CD4-positive, alpha-beta T cell treated with Interleukin-6 for 4 hours (primary cell): Measurements from ENCODE around the gene LCN12.

Experiments used
- DNase-seq: peaks from one replicate; pipeline ENCODE4 v3.0.0-alpha.2; 2020; ENCODE audit warnings: mixed read lengths

Gene LCN12

DNA sequence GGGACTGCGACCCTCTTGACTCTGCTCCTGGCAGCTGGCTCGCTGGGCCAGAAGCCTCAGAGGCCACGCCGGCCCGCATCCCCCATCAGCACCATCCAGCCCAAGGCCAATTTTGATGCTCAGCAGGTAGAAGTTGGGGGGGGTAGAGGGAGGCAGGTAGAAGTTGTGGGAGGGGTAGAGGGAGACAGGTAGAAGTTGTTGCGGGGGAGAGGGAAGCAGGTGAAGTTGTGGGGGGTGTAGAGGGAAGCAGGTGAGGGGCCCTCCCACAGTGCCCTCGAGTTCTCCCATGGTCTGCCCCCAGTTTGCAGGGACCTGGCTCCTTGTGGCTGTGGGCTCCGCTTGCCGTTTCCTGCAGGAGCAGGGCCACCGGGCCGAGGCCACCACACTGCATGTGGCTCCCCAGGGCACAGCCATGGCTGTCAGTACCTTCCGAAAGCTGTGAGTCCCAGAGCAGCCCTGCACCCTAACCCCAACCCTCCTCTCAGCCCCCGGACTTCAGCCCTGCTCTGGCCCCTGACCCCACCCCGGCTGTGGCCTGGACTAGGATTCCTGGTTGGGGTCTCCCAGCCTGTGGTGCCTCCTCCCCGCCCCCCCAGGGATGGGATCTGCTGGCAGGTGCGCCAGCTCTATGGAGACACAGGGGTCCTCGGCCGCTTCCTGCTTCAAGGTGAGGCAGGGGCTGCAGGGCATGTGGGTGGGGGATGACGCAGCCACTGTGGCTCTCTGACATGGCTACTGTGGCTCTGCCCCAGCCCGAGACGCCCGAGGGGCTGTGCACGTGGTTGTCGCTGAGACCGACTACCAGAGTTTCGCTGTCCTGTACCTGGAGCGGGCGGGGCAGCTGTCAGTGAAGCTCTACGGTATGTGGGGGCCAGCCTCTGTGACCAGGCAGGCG lies 6.5 kb upstream of the LCN12 start:
- no peak for DNase-seq

DNA sequence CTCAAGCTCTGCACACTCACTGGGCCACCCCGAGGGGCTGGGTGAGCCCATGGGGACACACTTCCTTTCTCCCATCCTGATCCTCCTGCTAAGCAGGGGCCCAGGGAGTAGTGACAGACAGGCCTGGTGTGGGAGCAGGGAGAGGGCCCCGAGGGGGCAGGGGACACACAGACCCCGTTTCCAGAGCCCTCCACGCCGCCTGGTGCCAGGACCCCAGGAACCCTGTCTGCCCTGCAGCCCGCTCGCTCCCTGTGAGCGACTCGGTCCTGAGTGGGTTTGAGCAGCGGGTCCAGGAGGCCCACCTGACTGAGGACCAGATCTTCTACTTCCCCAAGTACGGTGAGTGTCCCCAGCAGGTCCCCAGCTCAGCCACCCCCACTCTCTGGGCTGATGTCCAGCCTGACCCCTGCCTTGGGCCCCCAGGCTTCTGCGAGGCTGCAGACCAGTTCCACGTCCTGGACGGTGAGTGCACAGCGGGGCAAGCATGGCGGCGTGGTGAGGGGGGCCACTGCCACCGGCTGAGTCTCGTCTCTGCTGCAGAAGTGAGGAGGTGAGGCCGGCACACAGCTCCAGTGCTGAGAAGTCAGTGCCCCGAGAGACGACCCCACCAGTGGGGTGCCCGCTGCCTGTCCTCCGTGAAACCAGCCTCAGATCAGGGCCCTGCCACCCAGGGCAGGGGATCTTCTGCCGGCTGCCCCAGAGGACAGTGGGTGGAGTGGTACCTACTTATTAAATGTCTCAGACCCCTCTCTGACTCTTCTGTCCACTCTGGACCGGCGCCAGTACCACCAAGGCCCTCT lies 5.6 kb upstream of the LCN12 start:
- no peak for DNase-seq

DNA sequence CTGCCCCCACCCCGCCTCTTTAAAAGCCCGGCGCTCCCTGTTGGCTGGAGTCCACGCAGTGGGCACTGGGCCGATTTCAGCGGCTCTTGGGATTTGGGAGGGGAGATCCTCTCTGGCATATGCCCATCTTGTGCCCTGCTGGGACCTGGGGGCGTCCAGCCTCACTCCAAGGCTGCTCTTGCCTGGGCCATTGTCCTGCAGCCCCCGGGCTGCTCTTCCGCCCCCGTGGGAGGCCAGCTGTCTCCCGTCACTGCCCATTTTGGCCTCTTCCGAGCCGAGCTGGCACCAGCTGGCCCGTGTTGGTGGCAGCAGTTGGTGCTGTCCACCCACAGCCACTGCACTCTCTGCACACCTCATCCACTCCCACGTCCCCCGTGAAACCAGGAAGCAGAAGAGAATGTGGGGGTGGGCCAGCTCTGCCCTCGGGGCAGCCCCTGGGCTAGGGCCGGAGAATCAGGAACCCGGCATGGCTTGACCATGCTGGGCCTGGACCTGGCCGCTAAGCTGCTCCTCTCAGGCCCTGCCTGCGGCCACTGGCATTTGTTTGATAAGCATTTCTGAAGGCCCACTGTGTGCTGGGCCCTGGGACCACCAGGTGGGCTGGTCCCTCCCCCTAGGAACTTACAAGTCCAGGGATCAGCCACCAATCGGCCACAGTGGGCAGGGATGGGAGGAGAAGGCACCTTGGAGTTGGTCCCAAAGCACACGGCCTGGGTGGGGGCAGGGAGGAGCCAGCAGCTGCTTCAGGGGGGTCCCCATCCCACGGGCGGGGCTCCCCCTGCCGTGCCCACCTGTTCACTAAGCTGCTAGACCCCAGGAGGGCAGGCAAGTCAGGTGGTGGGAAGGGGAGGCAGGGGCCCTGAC lies 4.8 kb upstream of the LCN12 start:
- DNase-seq = no peak

DNA sequence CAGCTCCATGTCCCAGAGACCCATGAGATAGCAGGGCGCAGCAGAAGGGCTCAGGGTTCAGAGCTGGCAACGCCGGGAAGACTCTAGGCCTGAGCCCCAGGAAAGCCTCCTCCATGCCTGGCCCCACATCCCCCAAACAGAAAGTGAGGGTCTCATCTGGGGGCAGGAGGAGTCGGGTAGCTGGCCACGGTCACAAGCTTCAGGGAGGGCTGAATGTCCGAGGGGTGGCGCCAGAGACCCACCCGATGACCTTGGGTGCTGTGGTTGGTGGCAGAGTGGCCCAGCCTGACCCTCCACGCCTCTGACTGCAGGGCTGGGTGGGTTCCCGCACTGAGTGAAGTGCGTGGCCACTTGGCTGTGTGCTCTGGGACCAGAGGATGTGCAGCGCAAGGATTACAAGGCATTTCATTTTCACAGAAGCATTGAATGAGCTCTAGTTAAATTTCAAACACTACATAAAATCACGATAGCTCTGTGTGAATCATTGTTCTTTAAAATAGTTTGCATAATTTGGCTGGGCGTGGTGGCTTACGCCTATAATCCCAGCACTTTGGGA lies 4.0 kb upstream of the LCN12 start:
- DNase-seq = peak; percentile 20

DNA sequence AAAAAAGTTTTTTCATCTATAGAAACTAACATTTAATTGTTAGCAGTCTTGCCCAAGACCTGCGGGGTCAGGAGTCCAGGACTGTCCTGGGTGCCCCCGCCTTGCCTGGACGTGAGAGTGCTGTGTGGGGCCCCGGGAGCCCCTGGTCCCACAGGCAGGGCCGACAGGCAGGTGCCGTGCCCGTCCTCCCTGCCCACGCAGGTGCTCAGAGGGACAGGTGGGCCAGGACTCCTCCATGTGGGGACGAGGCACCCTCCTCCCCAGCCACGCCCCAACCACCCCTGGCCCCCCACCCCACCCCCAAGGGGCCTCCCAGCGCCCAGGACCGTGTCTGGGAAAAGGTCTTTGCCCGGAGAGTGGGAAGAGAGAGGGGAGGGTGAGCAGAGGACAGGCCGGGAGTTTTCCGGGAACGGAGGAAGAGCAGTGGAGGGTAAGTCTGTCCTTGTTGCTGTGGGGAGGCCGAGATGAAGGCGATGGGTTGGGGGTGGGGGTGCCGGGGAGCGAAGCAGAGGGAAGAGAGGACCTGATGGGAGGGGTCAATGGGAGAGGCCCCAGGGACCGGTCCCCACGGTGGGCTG lies 2.7 kb upstream of the LCN12 start:
- DNase-seq = peak; percentile 15

DNA sequence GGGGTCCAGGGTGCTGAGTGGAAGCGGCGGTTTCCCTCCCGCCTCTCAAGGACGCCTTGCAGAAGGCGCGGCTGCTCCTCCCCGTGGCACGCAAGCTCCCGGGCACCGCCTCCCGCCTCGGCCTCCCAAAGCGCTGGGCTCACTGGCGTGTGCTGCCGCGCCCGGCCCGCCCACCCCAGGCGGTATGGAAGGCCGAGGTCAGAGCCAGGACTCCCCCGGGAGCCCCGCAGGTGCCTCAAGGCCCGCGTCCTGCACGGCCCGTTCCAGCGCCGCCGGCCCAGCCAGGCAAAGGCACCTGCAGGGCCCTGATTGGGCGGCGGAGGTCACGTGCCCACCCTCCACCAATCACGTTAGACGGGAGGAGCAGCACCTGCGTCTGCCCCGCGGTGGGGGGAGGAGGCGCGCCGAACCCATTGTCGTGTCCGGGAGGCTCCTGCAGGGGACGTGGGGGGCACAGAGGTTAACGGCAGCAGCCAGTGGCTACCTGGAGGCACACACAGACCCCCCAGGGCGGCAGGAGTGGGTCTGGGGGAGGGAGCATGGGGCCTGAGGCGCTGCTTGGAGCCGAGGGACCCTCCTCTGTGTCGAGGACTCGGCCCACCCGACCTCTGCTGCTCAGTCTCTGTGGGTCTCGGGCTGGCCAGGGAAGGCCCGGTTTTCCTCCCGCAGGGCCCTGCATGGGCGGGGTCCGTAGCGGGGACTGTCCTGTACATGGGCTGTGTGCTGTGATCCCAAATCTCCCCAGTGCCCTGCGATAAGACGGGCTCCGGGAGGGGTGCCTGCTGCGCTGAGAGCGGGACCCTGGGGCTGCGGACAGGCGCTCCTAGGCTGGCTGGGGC lies 2.0 kb upstream of the LCN12 start:
- DNase-seq = peak; percentile 98

DNA sequence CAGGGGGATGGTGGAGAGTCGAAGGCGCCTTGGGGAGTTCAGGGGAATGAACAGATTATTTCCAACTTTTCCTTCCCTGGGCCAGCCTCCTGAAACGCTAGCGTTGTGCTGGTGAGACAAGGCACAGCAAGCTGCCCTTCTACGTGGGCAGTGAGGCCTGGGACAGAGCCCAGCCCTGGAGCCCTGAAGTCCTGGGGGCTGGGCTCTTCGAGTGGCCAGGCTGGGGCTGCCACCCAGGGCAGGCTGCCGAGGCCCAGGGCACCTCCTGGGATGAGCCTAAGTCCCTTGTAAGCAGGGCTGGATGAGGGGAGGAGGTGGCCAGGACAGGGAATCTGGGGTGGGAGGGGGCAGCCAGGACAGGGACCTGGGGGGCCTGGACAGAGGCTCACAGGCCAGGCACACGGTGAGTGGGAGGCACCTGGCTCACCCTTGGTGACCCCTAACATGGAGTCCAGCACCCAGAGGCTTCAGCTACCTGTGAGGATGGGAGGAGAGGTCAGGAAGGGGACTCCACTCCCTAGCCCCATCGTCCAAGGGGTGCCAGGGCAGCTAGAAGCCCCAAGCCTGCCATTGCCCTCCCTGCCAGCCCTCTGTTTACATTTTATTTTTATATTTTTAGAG lies 1.3 kb upstream of the LCN12 start:
- no peak for DNase-seq

DNA sequence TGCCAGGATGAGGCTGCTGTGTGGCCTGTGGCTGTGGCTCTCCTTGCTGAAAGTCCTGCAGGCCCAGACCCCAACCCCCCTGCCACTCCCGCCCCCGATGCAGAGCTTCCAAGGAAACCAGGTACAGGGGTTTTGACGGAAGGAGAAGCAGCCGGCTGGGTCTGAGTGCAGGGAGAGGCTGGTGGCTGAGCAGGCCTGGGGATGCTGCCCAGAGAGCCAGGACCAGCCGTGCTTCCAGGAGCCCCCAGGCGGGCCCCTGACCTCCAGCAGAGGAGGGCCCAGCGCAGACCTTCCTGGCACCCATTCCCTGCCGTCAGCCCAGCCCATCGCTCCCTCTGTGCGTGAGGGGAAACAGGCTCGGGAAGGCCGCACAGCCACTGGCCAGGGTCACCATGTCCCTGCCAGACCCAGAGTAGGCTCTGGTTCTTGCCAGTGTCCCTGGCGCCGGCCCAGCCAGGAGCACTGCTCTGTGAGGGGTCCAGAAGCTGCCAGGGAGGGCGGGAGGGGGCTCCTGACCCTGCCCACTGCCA lies 313 bp downstream of the LCN12 start:
- DNase-seq = no peak

GRCh38 chr9:136952876-136953770 lies 1.1 kb downstream of the LCN12 start:
- DNase-seq = no peak

- no peak for DNase-seq
Observed at GRCh38 chr9:136953771-136954269, 1.7 kb downstream of the LCN12 start.

GRCh38 chr9:136954270-136955083 lies 2.4 kb downstream of the LCN12 start:
- DNase-seq = no peak

DNA sequence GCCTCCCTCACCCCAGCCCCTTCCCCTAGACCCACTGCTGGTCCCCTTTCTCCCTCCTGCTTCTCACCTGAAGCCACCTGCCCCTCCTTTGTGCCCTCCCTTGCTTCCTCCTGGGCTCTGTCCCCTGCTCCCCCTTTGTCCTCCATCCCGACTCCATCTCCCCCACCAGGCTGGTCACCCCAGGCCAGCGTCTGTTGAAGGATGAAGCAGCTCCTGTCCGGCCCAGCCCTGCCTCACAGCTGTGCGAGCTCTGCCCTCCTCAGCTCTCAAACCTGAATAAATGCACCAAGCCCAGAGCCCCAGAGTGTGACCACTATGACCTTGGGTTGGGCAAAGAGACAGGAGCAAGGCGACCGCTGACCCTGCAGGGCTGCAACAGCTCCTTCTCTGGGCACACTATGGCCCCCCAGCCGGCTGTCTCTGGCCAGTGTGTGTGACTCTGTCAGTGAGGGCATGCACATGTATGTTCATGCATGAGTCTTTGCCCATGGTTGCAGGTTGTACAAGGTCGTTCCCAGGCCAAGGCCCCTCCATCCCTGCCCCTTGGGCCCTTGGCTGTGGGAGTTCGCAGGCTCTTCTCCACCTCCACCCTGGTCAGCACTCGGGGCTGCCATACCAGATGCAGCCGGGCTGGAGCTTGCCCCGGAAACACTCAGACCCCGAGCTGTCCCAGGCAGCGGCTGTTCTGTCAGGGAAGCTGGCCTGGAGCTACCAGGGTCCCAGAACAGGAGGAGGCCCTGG lies 3.3 kb downstream of the LCN12 start:
- DNase-seq = no peak

DNA sequence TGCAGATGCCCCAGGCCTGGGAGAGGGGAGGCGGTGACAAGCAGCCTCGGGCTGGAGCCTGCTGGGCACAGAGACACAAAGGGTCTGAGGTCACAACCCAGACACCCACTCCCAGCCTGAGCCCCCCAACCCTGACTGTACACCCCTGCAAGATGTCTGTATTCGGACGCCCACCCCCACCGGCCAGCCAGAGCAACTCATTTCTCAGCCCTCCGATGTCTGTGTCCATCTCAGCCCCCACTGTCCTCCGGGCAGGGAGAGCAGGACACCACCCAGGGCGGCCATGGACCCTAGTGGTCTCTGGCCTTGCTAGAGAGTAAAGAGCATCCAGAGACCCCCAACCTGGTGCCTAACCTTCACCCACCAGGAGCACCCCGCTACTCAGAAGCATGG lies 3.9 kb downstream of the LCN12 start:
- no peak for DNase-seq

DNA sequence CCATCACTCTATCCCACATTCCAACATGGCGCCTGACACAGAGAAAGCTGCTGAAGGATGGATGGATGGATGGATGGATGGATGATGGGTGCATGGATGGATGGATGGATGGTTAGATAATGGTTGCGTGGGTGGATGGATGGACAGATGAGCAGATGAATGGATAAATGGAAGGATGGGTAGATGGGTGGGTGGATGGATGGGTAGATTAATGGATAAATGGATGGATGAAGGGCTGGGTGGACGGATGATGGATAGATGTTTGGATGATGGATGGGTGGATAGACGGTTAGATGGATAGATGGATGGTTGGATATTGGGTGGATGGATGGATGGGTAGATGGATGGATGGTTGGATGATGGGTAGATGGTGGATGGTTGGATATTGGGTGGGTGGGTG lies 4.5 kb downstream of the LCN12 start:
- no peak for DNase-seq

DNA sequence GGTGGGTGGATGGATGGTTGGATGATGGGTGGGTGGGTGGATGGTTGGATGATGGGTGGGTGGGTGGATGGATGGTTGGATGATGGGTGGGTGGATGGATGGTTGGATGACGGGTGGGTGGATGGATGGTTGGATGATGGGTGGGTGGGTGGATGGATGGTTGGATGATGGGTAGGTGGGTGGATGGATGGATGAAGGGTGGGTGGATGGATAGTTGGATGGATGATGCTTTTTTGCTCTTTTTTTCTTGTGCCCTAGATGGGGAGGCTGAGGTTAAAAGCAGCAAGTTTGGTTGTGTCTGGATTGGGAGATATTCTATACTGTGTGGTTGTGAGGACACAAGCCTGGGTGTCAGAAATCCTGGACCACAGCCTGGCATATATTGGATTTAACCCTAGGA lies 5.4 kb downstream of the LCN12 start:
- no peak for DNase-seq

- DNase-seq = no peak
Observed at GRCh38 chr9:136957901-136958300, 5.8 kb downstream of the LCN12 start.

DNA sequence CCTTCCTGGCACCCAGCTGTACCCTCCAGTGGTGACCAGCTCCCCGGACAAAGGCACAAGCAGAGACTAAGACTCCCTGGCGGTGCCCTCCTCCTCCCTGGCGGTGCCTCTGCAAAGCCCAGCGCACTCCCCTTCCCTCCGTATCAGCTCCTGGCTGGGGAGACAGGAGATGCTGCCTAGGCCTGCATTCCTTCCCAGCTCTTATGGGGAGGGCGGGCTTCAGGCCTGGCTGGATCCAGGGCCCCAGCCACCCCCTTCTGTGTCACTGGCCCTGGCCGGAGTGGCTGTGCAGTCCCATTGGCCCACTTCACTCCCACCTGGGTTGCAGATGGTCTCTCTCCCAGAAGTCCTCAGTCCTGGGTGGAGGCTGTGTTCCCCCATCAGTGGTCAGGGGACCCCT lies 6.4 kb downstream of the LCN12 start:
- no peak for DNase-seq
